B cell (primary cell): ENCODE results near the gene SPPL2B.

ENCODE experiments used
- CTCF ChIP-seq: fragments of 200-600 bp; IDR thresholded peaks from one replicate; pipeline ENCODE4 v1.8.0; 2022; ENCODE audit warnings: antibody characterized with exemption, mild to moderate bottlenecking
- EZH2 ChIP-seq: IDR thresholded peaks from 2 replicates; pipeline ENCODE4 v1.6.1; 2012; ENCODE audit warnings: borderline replicate concordance, low read depth, mild to moderate bottlenecking, moderate library complexity, low read length; ENCODE audit not compliant: insufficient read depth, poor library complexity, severe bottlenecking

GRCh38 chr19:2338751-2339643, 10.5 kb downstream of the SPPL2B start:
- no peak for TF ChIP-seq CTCF
- no peak for TF ChIP-seq EZH2
